ENCODE measurements around the gene SLC25A33.

SLC25A33 gene

GRCh38 chr1:9612871-9613624 is 73.8 kb downstream of the SLC25A33 start:
- no peak overlapping the region for H3K4me3 ChIP-seq (ENCODE audit: low read depth, low read length)
- no peak for DNase-seq
- H3K36me3 ChIP-seq: peaks cover 59% of the 10 kb centered on the region
- H3K27ac ChIP-seq: no peak overlapping the region
- no peaks in the 10 kb centered on the region for H3K9me3 ChIP-seq (ENCODE audit: severe bottlenecking)
- TF ChIP-seq CTCF (IDR thresholded peaks at IDR 0.05; ENCODE audit: low read depth, low read length): no peak
- no peaks in the 10 kb centered on the region for H3K27me3 ChIP-seq (ENCODE audit: insufficient read depth, low read depth, severe bottlenecking)

- DNase-seq: no peak
- no peak overlapping the region for H3K27ac ChIP-seq
- TF ChIP-seq CTCF (IDR thresholded peaks at IDR 0.05; ENCODE audit: low read depth, low read length): no peak
- no peak overlapping the region for H3K4me3 ChIP-seq (ENCODE audit: low read depth, low read length)
- H3K9me3 ChIP-seq (ENCODE audit: severe bottlenecking): no peaks in the 10 kb centered on the region
- H3K27me3 ChIP-seq (ENCODE audit: insufficient read depth, low read depth, severe bottlenecking): no peaks in the 10 kb centered on the region
- peaks cover 52% of the 10 kb centered on the region for H3K36me3 ChIP-seq
Observed at GRCh38 chr1:9613625-9614299, 74.5 kb downstream of the SLC25A33 start.

GRCh38 chr1:9615316-9616063 is 76.2 kb downstream of the SLC25A33 start:
- Histone ChIP-seq H3K36me3 (peaks cover 36% of the 10 kb centered on the region), H3K4me3 (ENCODE audit: low read depth, low read length) (no peak overlapping the region), H3K9me3 (ENCODE audit: severe bottlenecking) (no peaks in the 10 kb centered on the region), H3K27ac (0 out of 2 replicates have a peak overlapping the region, but pooled peaks have one; percentile 6), H3K27me3 (ENCODE audit: insufficient read depth, low read depth, severe bottlenecking) (no peaks in the 10 kb centered on the region)
- TF ChIP-seq CTCF (IDR thresholded peaks at IDR 0.05; ENCODE audit: low read depth, low read length): peak; percentile 70
- DNase-seq: peak; percentile 64

GRCh38 chr1:9618909-9619679 is 79.8 kb downstream of the SLC25A33 start:
- DNase-seq: no peak
- no peak overlapping the region for H3K4me3 ChIP-seq (ENCODE audit: low read depth, low read length)
- no peak for TF ChIP-seq CTCF (IDR thresholded peaks at IDR 0.05; ENCODE audit: low read depth, low read length)
- H3K36me3 ChIP-seq: peaks cover 3% of the 10 kb centered on the region
- no peaks in the 10 kb centered on the region for H3K27me3 ChIP-seq (ENCODE audit: insufficient read depth, low read depth, severe bottlenecking)
- H3K27ac ChIP-seq: no peak overlapping the region
- H3K9me3 ChIP-seq (ENCODE audit: severe bottlenecking): no peaks in the 10 kb centered on the region

DNA sequence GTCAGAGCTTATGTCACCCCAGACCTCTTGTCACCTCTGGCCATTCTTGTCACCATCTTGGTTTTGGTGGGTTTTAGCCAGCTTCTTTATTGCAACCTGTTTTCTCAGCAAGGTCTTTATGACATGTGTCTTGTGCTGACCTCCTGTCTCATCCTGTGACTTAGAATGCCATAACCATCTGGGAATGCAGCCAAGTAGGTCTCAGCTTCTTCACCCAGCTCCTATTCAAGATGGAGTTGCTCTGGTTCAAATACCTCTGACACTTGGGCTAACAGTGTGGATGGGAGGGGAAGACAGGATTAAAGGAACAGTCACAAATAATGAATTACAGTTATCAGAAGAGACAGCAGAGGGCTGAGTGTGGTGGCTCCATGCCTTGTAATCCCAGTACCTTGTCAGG is 81.8 kb downstream of the SLC25A33 start:
- TF ChIP-seq CTCF (IDR thresholded peaks at IDR 0.05; ENCODE audit: low read depth, low read length): no peak
- no peak for DNase-seq
- H3K27ac ChIP-seq: no peak overlapping the region
- H3K9me3 ChIP-seq (ENCODE audit: severe bottlenecking): no peaks in the 10 kb centered on the region
- H3K4me3 ChIP-seq (ENCODE audit: low read depth, low read length): no peak overlapping the region
- no peaks in the 10 kb centered on the region for H3K27me3 ChIP-seq (ENCODE audit: insufficient read depth, low read depth, severe bottlenecking)
- H3K36me3 ChIP-seq: no peaks in the 10 kb centered on the region

All from WERI-Rb-1 (cell line).